Measurements from ENCODE around the gene TSPAN5. TPM values are rescaled to one million over a fixed set of nuclear protein-coding genes. Genes with fewer than 3 reads are reported as not detected.

Gene TSPAN5
- total and polyA plus RNA-seq, 9 of the 15 experiments (the other 6 are each of a cell fraction or from before 2014, with no cell fraction given), result 0.58 to 6.6 (median 0.73) TPM

GRCh38 chr4:98639108-98639507 is 19.3 kb downstream of the TSPAN5 start:
- Histone ChIP-seq H2AFZ (ENCODE audit: low read depth, low read length) (no peak overlapping the region), H3K4me1 (replicated peaks in 1 of 2; ENCODE audit: control insufficient read depth in 2 of 2, insufficient read depth in 2 of 2, low read length in 2 of 2) (no peaks in the 10 kb centered on the region), H3K9me3 (replicated peaks; ENCODE audit: control insufficient read depth, insufficient read depth, low read depth, low read length) (no peaks in the 10 kb centered on the region), H3K79me2 (ENCODE audit: control insufficient read depth, insufficient read depth, low read length) (no peaks in the 10 kb centered on the region), H3K27me3 (ENCODE audit: control insufficient read depth in 2 of 2, insufficient read depth in 2 of 2, low read length in 2 of 2) (peaks cover 0 to 4% of the 10 kb centered on the region in 2 experiments; a peak in 3 of 5 replicates), H3K9ac (ENCODE audit: insufficient read depth in 1 of 2, low read depth in 2 of 2, low read length in 2 of 2) (no peak overlapping the region), H3K27ac (ENCODE audit: extremely low read depth, low read depth, low read length) (no peak overlapping the region), H3K4me3 (no peak overlapping the region), H4K20me1 (replicated peaks; ENCODE audit: control insufficient read depth, insufficient read depth, low read length) (no peaks in the 10 kb centered on the region), H3K4me2 (ENCODE audit: insufficient read depth, low read length) (no peak overlapping the region), H3K9me1 (ENCODE audit: control insufficient read depth, insufficient read depth, low read length) (no peaks in the 10 kb centered on the region), H3K36me3 (ENCODE audit: control insufficient read depth, insufficient read depth, low read length) (no peaks in the 10 kb centered on the region)
- intact Hi-C loops (cut with micrococcal nuclease) (no loop called here), in situ Hi-C loops (cut with MboI) (no loop called here)
- FAIRE-seq (no peak), DNase-seq (ENCODE audit: extremely low read depth in 1 of 4, low spot score in 3 of 4) (no peak), ATAC-seq (no peak)
- CTCF ChIA-PET (ENCODE audit: low intra/inter-chr PET ratio), result no interaction called here
- BruUV-seq (replicated peaks), result no TSS peak
- TF ChIP-seq, protein P1, sequence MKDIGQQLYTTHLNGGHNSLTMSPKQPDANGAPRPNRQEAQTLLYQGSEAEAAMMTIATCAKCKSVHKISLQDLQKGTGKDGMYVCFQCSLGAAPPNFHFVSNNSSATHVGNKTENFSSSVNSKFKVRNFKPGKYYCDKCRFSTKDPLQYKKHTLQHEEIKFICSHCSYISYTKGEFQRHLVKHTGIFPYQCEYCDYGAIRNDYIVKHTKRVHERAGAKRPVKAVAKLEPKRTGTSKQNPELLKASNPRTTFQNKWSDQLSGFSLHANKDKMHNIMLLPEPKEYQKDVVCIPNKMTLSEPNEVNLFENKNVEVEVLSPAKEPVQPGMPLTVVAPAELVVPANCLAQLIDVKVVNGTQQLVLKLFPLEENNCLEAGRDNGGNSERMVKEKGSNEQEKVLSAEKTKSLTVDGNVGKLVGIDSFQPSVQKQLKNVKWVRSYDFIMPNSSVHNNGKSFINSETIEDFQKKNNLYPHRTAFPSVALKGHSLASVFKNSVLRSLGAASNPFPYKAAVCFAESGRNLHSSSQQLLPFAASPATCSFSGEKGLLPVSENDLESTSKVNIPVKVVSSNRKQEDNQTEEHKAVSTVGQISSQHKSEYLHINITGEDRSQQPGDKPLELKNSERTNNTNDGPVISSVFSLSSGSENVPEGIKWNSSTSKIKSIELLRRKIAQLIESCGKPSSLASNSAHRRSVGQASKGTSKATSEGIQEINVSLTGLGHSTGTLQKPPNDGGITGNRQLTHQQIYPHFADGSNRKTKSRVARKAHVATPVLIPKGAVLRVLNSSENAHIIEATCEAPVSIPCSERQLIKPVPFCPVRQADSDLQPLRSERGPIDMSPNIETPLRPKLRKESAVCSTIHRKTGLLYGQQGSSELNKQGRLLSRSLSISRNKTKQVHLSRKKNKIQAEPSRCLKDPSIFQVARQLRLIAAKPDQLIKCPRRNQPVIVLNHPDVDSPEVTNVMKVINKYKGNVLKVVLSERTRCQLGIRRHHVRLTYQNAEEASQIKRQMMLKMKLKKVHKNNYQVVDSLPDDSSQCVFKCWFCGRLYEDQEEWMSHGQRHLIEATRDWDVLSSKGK (CRISPR knock-in tag; IDR thresholded peaks at IDR 0.05), result no peak
- TF ChIP-seq ILK (tag; IDR thresholded peaks at IDR 0.05; ENCODE audit: borderline replicate concordance, low read depth) (no peak), ZNF316 (IDR thresholded peaks at IDR 0.05) (no peak), MAFG (tag; conservative IDR thresholded peaks at IDR 0.05) (peak; percentile 16; the same call in 1 of the 2 replicates), E2F5 (CRISPR knock-in tag; IDR thresholded peaks at IDR 0.05) (0 out of 2 replicates have a peak, but pooled peaks have one; percentile 41), ZC3H11A (IDR thresholded peaks at IDR 0.05; ENCODE audit: low read depth, low read length) (0 out of 2 replicates have a peak, but pooled peaks have one; percentile 72), GATA2 (CRISPR knock-in tag; IDR thresholded peaks at IDR 0.05) (peak; percentile 82)
- WGBS (ENCODE audit: insufficient coverage, low coverage, missing lambda C conversion rate), result 12% methylated on average over 2 of the region's 2 CpGs
- POLR2A ChIA-PET, result no interaction called here

Measured in K562 (cell line).